ENCODE measurements around the gene ANKRD10.

ANKRD10 gene

GRCh38 chr13:110832531-110832930, 82.3 kb downstream of the ANKRD10 start:
- Histone ChIP-seq H3K9ac (ENCODE audit: low read length) (no peak overlapping the region), H3K9me3 (ENCODE audit: insufficient read depth, low read length) (no peaks in the 10 kb centered on the region), H4K20me1 (ENCODE audit: low read depth, low read length) (no peaks in the 10 kb centered on the region), H3K4me3 (ENCODE audit: insufficient read depth, low read length, poor library complexity, severe bottlenecking) (no peak overlapping the region), H3K36me3 (ENCODE audit: low read length) (no peaks in the 10 kb centered on the region), H3K27ac (ENCODE audit: low read depth, low read length) (no peak overlapping the region), H3K79me2 (ENCODE audit: insufficient read depth, low read length) (no peaks in the 10 kb centered on the region), H3K4me2 (ENCODE audit: low read depth, low read length, poor library complexity, severe bottlenecking) (no peak overlapping the region), H3K27me3 (ENCODE audit: low read length) (no peaks in the 10 kb centered on the region), H3F3A (ENCODE audit: insufficient read depth) (no peaks in the 10 kb centered on the region), H3K9me2 (replicated peaks; ENCODE audit: insufficient read depth, low read length) (no peaks in the 10 kb centered on the region), H2AFZ (ENCODE audit: low read depth, low read length, severe bottlenecking) (no peak overlapping the region)
- TF ChIP-seq EZH2phosphoT487 (conservative IDR thresholded peaks at IDR 0.05; ENCODE audit: low read length) (no peak), CTCF (IDR thresholded peaks at IDR 0.05; ENCODE audit: insufficient read depth, low read length, poor library complexity, severe bottlenecking) (no peak)

- TF ChIP-seq CTCF (IDR thresholded peaks at IDR 0.05; ENCODE audit: insufficient read depth, low read length, poor library complexity, severe bottlenecking), result no peak
- TF ChIP-seq EZH2phosphoT487 (conservative IDR thresholded peaks at IDR 0.05; ENCODE audit: low read length), result no peak
- no peaks in the 10 kb centered on the region for H3K9me3 ChIP-seq (ENCODE audit: insufficient read depth, low read length)
- no peak overlapping the region for H2AFZ ChIP-seq (ENCODE audit: low read depth, low read length, severe bottlenecking)
- no peak overlapping the region for H3K27ac ChIP-seq (ENCODE audit: low read depth, low read length)
- H3K9me2 ChIP-seq (replicated peaks; ENCODE audit: insufficient read depth, low read length), result no peaks in the 10 kb centered on the region
- no peaks in the 10 kb centered on the region for H3K79me2 ChIP-seq (ENCODE audit: insufficient read depth, low read length)
- H3K27me3 ChIP-seq (ENCODE audit: low read length), result no peaks in the 10 kb centered on the region
- no peak overlapping the region for H3K4me3 ChIP-seq (ENCODE audit: insufficient read depth, low read length, poor library complexity, severe bottlenecking)
- no peak overlapping the region for H3K4me2 ChIP-seq (ENCODE audit: low read depth, low read length, poor library complexity, severe bottlenecking)
- no peaks in the 10 kb centered on the region for H3F3A ChIP-seq (ENCODE audit: insufficient read depth)
- no peaks in the 10 kb centered on the region for H4K20me1 ChIP-seq (ENCODE audit: low read depth, low read length)
- H3K36me3 ChIP-seq (ENCODE audit: low read length), result no peaks in the 10 kb centered on the region
- H3K9ac ChIP-seq (ENCODE audit: low read length), result no peak overlapping the region
Observed at GRCh38 chr13:110832205-110832479, 82.7 kb downstream of the ANKRD10 start.

DNA sequence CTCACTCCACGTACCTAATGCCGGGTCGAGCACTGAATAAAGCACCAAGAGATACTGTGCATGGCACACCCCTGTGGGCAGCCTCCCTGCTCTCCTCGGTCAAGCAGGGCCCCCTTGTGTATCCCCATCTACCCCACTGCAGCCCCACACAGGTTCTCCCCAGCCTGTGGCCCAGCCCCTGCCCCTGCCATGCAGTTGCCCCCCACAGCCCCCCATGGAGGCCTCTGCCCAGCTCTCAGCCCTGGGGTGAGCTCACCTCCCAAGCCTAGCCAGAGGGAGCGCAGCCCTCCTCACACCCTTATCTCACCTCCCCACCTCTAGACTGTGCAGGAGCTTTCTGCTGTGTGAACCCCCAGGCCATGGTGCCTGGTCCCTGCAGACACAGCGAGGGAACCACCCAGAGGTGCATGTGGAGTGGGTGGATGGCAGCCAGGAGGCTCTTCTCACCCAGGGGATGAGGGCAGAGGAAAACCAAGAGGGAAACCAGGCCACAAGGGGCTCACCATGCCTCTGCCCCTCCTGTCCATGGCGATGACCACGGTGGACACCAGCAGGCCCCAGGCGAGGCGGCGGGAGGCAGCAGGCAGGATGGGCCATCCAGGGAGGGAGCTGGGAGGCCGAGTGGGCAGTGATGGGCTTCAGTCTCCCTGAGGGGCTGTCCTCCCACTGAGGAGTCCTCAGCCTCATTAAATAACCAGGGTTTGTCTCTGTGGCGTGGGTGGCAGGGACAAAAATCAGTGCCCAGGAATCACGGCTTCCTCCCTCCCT, 83.2 kb downstream of the ANKRD10 start:
- H3K27me3 ChIP-seq (ENCODE audit: low read length), result no peaks in the 10 kb centered on the region
- H3K9me2 ChIP-seq (replicated peaks; ENCODE audit: insufficient read depth, low read length), result no peaks in the 10 kb centered on the region
- H2AFZ ChIP-seq (ENCODE audit: low read depth, low read length, severe bottlenecking), result no peak overlapping the region
- H3K4me3 ChIP-seq (ENCODE audit: insufficient read depth, low read length, poor library complexity, severe bottlenecking), result no peak overlapping the region
- H4K20me1 ChIP-seq (ENCODE audit: low read depth, low read length), result no peaks in the 10 kb centered on the region
- H3F3A ChIP-seq (ENCODE audit: insufficient read depth), result no peaks in the 10 kb centered on the region
- TF ChIP-seq EZH2phosphoT487 (conservative IDR thresholded peaks at IDR 0.05; ENCODE audit: low read length) (no peak), CTCF (IDR thresholded peaks at IDR 0.05; ENCODE audit: insufficient read depth, low read length, poor library complexity, severe bottlenecking) (no peak)
- H3K36me3 ChIP-seq (ENCODE audit: low read length), result no peaks in the 10 kb centered on the region
- H3K9me3 ChIP-seq (ENCODE audit: insufficient read depth, low read length), result no peaks in the 10 kb centered on the region
- no peak overlapping the region for H3K9ac ChIP-seq (ENCODE audit: low read length)
- no peak overlapping the region for H3K4me2 ChIP-seq (ENCODE audit: low read depth, low read length, poor library complexity, severe bottlenecking)
- H3K27ac ChIP-seq (ENCODE audit: low read depth, low read length), result no peak overlapping the region
- H3K79me2 ChIP-seq (ENCODE audit: insufficient read depth, low read length), result no peaks in the 10 kb centered on the region
